ENCODE data around the gene RABGAP1L. TPM values are rescaled to one million over a fixed set of nuclear protein-coding genes. Genes with fewer than 3 reads are reported as not detected.

The RABGAP1L gene
- total and polyA plus RNA-seq, 2 of the 8 experiments (the other 6 are each of a cell fraction or from before 2014, with no cell fraction given) = 33.3 to 156 TPM

DNA sequence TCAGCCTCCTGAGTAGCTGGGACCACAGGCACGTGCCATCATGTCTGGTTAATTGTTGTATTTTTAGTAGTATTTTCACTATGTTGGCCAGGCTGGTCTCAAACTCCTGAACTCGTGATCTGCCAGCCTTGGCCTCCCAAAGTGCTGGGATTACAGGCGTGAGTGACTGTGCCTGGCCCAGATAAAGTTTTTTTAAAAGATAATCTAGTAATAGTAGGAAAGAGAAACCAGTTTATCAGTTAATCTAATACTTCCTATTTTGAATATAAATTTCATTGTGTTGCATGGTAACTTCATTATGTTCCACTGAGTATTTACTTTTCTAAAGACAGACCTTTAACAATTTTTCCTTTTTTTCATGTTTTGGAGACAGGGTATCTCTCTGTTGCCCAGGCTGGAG is 10.0 kb downstream of the RABGAP1L start (continued):
- no peak for TF ChIP-seq CTCF (IDR thresholded peaks at IDR 0.05; ENCODE audit: control extremely low read depth in 1 of 3, insufficient read depth in 1 of 3, low read depth in 1 of 3, low read length in 3 of 3)
- TF ChIP-seq TBP (IDR thresholded peaks at IDR 0.05; ENCODE audit: low read depth, low read length) = no peak
- no peak for TF ChIP-seq GTF2F1 (IDR thresholded peaks at IDR 0.05; ENCODE audit: borderline replicate concordance, low read depth, low read length)
- TF ChIP-seq, protein P1, sequence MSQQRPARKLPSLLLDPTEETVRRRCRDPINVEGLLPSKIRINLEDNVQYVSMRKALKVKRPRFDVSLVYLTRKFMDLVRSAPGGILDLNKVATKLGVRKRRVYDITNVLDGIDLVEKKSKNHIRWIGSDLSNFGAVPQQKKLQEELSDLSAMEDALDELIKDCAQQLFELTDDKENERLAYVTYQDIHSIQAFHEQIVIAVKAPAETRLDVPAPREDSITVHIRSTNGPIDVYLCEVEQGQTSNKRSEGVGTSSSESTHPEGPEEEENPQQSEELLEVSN (IDR thresholded peaks at IDR 0.05) = no peak
- TF ChIP-seq ZNF274 (IDR thresholded peaks at IDR 0.05; ENCODE audit: borderline replicate concordance, extremely low read depth, low read length) = no peak

Data from H1 (cell line).